ENCODE results near the gene VRK3. TPM values are rescaled to one million over a fixed set of nuclear protein-coding genes. Genes with fewer than 3 reads are reported as not detected.

VRK3 gene
- total RNA-seq, 2 experiments from 2014 or later = 52.4 to 61.2 TPM

DNA sequence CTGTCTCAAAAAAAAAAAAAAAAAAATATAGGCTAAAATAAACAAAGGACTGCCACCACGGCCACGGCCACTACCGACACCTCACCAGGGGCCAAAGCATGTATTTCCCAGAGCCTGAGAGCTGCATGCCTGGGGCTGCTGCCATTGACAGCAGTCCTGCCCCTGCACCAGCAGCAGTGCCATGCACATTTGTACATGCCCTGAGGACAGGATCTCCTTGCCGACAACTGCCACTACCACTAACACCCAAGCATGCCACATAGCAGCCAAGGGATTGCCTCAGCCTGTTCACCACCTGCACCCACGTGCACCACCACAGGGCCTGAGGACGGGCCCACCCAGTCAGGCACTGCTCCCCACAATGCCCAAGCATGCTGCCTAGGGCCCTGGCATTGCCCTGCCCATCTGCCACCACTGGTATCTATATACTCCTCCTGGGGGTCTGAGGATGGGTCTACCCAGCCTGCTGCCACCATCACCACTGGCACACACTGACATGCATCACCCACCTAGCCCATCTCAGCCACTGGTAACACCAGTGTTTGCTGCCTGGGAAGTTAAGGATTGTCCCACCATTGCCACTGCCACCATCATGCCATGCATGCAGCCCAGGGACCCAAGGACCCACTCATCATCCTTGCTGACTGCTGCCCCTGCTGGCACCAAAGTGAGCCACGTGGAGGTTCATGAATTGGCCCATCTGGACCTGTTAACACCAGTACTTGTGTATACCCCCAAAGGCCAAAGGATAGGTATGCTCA is 85.3 kb downstream of the VRK3 start:
- intact Hi-C loops (cut with DNase I, micrococcal nuclease) = no loop called here
- Mint-ChIP-seq H3K4me1 (peaks cover 16% of the 10 kb centered on the region), H3K36me3 (ENCODE audit: low read depth) (no peaks in the 10 kb centered on the region), H3K27me3 (peaks cover 10% of the 10 kb centered on the region), H3K9me3 (ENCODE audit: low read depth) (no peaks in the 10 kb centered on the region), H3K4me3 (no peak overlapping the region), H3K27ac (no peak overlapping the region)
- ChIA-PET CTCF (interaction anchor here (2.6 kb wide), 1 partner anchor 40 kb away, joined by 18 read pairs; no protein-coding TSS in a partner anchor), POLR2A (interaction anchor here (0.7 kb wide), 1 partner anchor 46 kb away, joined by 3 read pairs; no protein-coding TSS in a partner anchor)
- no peak for ATAC-seq
- DNase-seq = peak; percentile 24

DNA sequence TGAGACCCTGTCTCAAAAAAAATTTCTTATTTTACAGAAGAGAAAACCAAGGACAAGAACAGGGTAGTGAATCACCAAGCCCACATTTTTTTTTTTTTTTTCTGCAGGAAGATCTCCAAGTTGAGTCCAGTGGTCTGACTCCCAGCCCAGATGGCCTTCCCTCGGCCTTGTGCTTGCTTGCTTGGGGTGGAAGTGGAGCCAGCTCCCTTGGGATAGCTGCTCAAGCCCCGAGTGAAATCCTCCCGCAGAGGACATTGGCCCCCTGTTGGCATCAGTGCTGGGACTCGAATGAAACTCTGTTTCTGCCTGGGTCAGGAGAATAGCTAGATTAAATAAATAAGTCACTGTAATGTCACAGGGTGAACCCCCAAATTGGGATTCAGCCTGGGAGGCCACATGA is 86.5 kb downstream of the VRK3 start:
- intact Hi-C loops (cut with DNase I, micrococcal nuclease) = no loop called here
- ATAC-seq (no peak), DNase-seq (no peak)
- H3K9me3 Mint-ChIP-seq (ENCODE audit: low read depth) = no peaks in the 10 kb centered on the region
- H3K27ac Mint-ChIP-seq = no peak overlapping the region
- H3K27me3 Mint-ChIP-seq = peaks cover 8% of the 10 kb centered on the region
- H3K4me1 Mint-ChIP-seq = peaks cover 11% of the 10 kb centered on the region
- ChIA-PET CTCF (interaction anchor here (0.7 to 2.6 kb wide), 12 partner anchors 9 to 197 kb away, joined by 3 to 18 read pairs (median 3); no protein-coding TSS in a partner anchor), POLR2A (no interaction called here)
- H3K36me3 Mint-ChIP-seq (ENCODE audit: low read depth) = no peaks in the 10 kb centered on the region
- no peak overlapping the region for H3K4me3 Mint-ChIP-seq

DNA sequence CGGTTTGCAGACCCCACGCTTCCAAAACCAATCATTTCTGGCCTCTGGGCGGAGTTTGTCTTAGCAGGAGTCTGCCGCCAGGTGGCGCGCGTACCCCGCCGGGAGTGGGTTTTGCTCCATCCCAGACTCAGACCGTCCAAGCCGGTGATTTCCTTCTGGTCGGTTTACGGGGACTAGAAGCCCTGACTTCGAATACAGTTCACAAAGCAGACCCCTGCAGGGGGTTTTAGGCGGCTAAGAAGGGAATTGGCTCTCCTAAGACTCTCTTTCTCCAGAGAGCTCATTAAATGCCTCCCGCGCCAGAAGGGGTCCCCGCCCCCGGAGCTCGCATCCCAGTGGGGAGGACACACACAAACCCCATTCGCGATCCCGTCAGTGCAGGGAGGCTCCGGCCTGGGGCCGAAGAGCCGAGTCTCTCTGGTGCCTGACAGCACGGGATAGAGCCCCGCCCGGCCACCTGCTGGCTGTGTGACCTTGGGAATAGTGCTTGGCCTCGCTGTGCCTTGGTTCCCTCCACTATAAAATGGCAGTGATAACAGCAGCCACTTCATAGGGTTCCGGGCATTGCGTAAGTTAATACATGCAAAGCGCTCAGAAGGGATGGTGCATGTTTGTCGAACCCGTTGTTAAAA is 87.3 kb downstream of the VRK3 start:
- POLR2A ChIA-PET = no interaction called here
- Mint-ChIP-seq H3K27ac (no peak overlapping the region), H3K4me1 (peaks cover 13% of the 10 kb centered on the region), H3K4me3 (no peak overlapping the region), H3K36me3 (ENCODE audit: low read depth) (peaks cover 3% of the 10 kb centered on the region), H3K9me3 (ENCODE audit: low read depth) (no peaks in the 10 kb centered on the region), H3K27me3 (peaks cover 4% of the 10 kb centered on the region)
- CTCF ChIA-PET = interaction anchor here (0.6 to 2.6 kb wide), 16 partner anchors 9 to 427 kb away, joined by 3 to 18 read pairs (median 3); no protein-coding TSS in a partner anchor
- ATAC-seq (peak; percentile 85), DNase-seq (peak; percentile 88)
- intact Hi-C loops (cut with DNase I, micrococcal nuclease) = loop anchor here (1.0 kb wide), 1 partner anchor 45 kb away; no protein-coding TSS in a partner anchor

DNA sequence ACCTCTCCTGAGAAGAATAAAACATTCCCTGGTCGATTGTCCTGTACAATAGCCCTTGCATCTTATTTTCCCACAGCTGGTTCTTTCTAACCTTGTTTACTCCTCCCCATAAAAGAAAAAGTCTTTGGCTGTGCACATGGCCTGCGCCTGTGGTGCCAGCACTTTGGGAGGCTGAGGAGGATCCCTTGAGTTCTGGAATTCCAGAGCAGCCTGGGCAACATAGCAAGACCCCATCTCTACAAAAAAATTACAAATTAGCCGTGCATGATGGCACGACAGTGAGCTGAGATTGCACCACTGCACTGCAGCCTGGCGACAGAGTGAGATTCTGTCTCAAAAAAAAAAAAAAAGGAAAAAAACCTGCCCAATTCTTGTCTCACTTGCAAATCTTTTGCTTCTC is 88.6 kb downstream of the VRK3 start:
- intact Hi-C loops (cut with DNase I, micrococcal nuclease) = no loop called here
- H3K9me3 Mint-ChIP-seq (ENCODE audit: low read depth) = peaks cover 3% of the 10 kb centered on the region
- ATAC-seq (no peak), DNase-seq (no peak)
- H3K27ac Mint-ChIP-seq = no peak overlapping the region
- peaks cover 11% of the 10 kb centered on the region for H3K36me3 Mint-ChIP-seq (ENCODE audit: low read depth)
- no peaks in the 10 kb centered on the region for H3K27me3 Mint-ChIP-seq
- peaks cover 25% of the 10 kb centered on the region for H3K4me1 Mint-ChIP-seq
- ChIA-PET POLR2A (no interaction called here), CTCF (interaction anchor here (0.6 to 2.1 kb wide), 3 partner anchors 26 to 80 kb away, joined by 3 to 8 read pairs (median 3); no protein-coding TSS in a partner anchor)
- H3K4me3 Mint-ChIP-seq = no peak overlapping the region

DNA sequence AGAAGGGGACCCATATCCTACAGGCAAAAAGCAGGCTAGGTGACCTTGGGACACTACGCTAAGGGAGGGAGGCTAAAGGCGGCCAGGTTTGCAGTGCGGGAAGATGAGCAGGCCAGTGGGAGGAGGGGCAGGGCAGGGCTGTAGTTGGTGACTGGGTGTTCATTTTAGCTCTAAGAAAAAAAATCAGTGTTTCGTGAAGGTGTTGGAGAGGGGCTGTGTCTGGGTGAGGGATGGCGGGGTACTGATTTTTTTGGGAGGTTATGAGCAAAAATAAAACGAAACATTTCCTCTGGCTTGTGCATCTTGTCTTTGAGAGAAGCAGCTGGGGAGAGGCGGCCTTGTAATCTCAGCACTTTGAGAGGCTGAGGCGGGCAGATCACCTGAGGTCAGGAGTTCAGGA is 91.5 kb downstream of the VRK3 start:
- ChIA-PET CTCF (interaction anchor here (0.6 kb wide), 1 partner anchor 14 kb away, joined by 4 read pairs; no protein-coding TSS in a partner anchor), POLR2A (interaction anchor here (0.7 kb wide), 1 partner anchor 262 kb away, joined by 3 read pairs; no protein-coding TSS in a partner anchor)
- ATAC-seq (no peak), DNase-seq (no peak)
- peaks cover 40% of the 10 kb centered on the region for H3K4me1 Mint-ChIP-seq
- intact Hi-C loops (cut with DNase I, micrococcal nuclease) = no loop called here
- no peaks in the 10 kb centered on the region for H3K27me3 Mint-ChIP-seq
- no peak overlapping the region for H3K4me3 Mint-ChIP-seq
- H3K9me3 Mint-ChIP-seq (ENCODE audit: low read depth) = peaks cover 6% of the 10 kb centered on the region
- H3K27ac Mint-ChIP-seq = no peak overlapping the region
- H3K36me3 Mint-ChIP-seq (ENCODE audit: low read depth) = peaks cover 30% of the 10 kb centered on the region

DNA sequence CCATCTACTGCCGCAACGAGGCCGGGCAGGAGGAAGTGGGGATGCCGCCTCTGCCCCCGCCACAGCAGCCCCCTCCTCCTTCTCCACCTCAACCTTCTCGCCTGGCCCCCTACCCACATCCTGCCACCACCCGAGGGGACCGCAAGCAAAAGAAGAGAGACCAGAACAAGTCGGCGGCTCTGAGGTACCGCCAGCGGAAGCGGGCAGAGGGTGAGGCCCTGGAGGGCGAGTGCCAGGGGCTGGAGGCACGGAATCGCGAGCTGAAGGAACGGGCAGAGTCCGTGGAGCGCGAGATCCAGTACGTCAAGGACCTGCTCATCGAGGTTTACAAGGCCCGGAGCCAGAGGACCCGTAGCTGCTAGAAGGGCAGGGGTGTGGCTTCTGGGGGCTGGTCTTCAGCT is 92.4 kb downstream of the VRK3 start:
- peak; percentile 59 for DNase-seq
- no peak for ATAC-seq

DNA sequence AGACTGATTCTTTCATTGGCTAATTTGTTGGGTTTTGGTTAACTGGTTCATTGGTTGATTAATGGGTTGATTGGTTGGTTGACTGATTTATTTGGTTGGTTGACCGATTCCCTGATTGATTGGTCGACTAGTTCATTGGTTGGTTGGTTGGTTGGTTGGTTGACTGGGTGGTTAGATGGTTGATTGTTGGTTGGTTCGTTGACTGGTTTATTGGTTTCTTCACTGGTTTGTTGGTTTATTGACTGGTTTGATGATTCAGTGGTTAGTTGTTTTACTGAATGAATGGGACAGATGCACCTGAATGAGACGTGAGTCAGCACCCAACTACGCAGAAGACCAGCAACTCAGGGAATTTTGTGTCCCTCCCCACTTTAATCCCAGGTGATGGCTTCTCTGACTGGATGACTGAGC is 93.1 kb downstream of the VRK3 start:
- Mint-ChIP-seq H3K27ac (peak overlapping the region; percentile 20), H3K4me3 (no peak overlapping the region), H3K9me3 (ENCODE audit: low read depth) (peaks cover 6% of the 10 kb centered on the region), H3K36me3 (ENCODE audit: low read depth) (peaks cover 44% of the 10 kb centered on the region), H3K4me1 (peaks cover 47% of the 10 kb centered on the region), H3K27me3 (no peaks in the 10 kb centered on the region)
- ChIA-PET CTCF (no interaction called here), POLR2A (no interaction called here)
- ATAC-seq (no peak), DNase-seq (no peak)
- intact Hi-C loops (cut with DNase I, micrococcal nuclease) = no loop called here

More for the DNA sequence above, 92.4 kb downstream of the VRK3 start:
- no peak overlapping the region for H3K4me3 Mint-ChIP-seq
- no peaks in the 10 kb centered on the region for H3K27me3 Mint-ChIP-seq
- peaks cover 6% of the 10 kb centered on the region for H3K9me3 Mint-ChIP-seq (ENCODE audit: low read depth)
- POLR2A ChIA-PET = no interaction called here
- no peak overlapping the region for H3K27ac Mint-ChIP-seq
- H3K36me3 Mint-ChIP-seq (ENCODE audit: low read depth) = peaks cover 37% of the 10 kb centered on the region
- intact Hi-C loops (cut with DNase I, micrococcal nuclease) = no loop called here
- CTCF ChIA-PET = interaction anchor here (0.7 kb wide), 1 partner anchor 53 kb away, joined by 4 read pairs; no protein-coding TSS in a partner anchor
- H3K4me1 Mint-ChIP-seq = peaks cover 43% of the 10 kb centered on the region

DNA sequence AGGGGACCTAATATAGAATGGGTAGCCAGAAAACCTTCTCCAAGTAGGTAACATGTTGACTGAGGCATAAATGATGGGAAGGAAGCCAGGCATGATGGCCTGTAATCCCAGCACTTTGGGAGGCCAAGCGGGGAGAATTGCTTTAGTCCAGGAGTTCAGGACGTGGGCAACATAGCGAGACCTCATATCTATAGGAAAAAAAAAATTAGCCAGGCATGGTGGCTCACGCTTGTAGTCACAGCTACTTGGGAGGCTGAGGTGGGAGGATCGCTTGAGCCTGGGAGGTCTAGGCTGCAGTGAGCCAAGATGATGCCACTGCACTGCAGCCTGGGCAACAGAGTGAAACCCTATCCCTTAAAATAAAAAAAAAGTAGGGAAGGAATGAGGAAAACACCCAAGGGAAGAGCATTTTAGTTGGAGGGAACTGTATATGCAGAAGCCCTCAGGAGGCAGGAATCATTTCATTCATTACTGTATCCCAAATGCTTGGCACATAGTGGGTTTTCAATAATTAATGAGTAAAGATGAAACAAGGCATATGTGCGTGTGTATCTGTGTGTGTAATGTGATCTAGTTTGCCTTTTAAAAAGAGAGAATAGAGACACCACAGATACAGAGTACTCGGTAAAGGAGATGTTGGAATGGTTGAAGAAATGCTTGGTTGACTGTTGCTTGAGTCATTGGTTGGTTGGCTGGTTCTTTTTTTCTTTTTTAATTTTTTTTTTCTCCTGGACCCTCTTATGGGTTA is 93.7 kb downstream of the VRK3 start:
- intact Hi-C loops (cut with DNase I, micrococcal nuclease) = no loop called here
- no peak overlapping the region for H3K4me3 Mint-ChIP-seq
- POLR2A ChIA-PET = interaction anchor here (0.6 to 3.2 kb wide), 2 partner anchors 55 to 68 kb away, joined by 3 to 17 read pairs; partner anchors contain the start of genes AKT1S1 and TBC1D17
- DNase-seq (no peak), ATAC-seq (no peak)
- H3K4me1 Mint-ChIP-seq = peaks cover 51% of the 10 kb centered on the region
- H3K9me3 Mint-ChIP-seq (ENCODE audit: low read depth) = peaks cover 6% of the 10 kb centered on the region
- no peak overlapping the region for H3K27ac Mint-ChIP-seq
- no peaks in the 10 kb centered on the region for H3K27me3 Mint-ChIP-seq
- CTCF ChIA-PET = no interaction called here
- peaks cover 47% of the 10 kb centered on the region for H3K36me3 Mint-ChIP-seq (ENCODE audit: low read depth)

DNA sequence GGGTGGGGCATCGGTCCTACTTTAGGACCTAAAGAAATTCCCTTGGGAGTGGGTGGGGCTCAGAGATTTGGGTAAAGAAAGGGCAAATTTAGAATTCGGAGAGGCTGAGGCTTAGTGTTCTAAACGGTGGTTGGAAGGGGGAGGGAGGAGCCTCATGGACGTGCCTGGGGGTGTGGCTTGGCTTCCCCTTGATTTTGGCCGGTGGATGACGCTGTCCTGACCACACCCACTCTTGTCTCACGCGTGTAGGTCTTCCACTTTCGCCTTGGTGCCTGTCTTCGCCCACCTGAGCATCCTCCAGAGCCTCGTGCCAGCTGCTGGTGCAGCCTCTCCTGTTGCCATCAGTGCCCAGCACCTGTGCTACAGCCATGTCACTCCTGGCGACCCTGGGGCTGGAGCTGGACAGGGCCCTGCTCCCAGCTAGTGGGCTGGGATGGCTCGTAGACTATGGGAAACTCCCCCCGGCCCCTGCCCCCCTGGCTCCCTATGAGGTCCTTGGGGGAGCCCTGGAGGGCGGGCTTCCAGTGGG is 94.6 kb downstream of the VRK3 start:
- DNase-seq (peak; percentile 36), ATAC-seq (no peak)
- Mint-ChIP-seq H3K36me3 (ENCODE audit: low read depth) (peaks cover 51% of the 10 kb centered on the region), H3K27me3 (no peaks in the 10 kb centered on the region), H3K9me3 (ENCODE audit: low read depth) (peaks cover 6% of the 10 kb centered on the region), H3K4me1 (peaks cover 55% of the 10 kb centered on the region), H3K4me3 (peak overlapping the region; percentile 96), H3K27ac (peak overlapping the region; percentile 98)
- ChIA-PET CTCF (interaction anchor here (1.8 kb wide), 1 partner anchor 54 kb away, joined by 4 read pairs; no protein-coding TSS in a partner anchor), POLR2A (interaction anchor here (0.6 to 3.5 kb wide), 7 partner anchors 19 to 67 kb away, joined by 3 to 17 read pairs (median 12); partner anchors contain the start of genes AKT1S1, IL4I1 and TBC1D17)
- intact Hi-C loops (cut with DNase I, micrococcal nuclease) = loop anchor here in 1 of 2 experiments (1.0 kb wide), 1 partner anchor 40 kb away; no protein-coding TSS in a partner anchor

DNA sequence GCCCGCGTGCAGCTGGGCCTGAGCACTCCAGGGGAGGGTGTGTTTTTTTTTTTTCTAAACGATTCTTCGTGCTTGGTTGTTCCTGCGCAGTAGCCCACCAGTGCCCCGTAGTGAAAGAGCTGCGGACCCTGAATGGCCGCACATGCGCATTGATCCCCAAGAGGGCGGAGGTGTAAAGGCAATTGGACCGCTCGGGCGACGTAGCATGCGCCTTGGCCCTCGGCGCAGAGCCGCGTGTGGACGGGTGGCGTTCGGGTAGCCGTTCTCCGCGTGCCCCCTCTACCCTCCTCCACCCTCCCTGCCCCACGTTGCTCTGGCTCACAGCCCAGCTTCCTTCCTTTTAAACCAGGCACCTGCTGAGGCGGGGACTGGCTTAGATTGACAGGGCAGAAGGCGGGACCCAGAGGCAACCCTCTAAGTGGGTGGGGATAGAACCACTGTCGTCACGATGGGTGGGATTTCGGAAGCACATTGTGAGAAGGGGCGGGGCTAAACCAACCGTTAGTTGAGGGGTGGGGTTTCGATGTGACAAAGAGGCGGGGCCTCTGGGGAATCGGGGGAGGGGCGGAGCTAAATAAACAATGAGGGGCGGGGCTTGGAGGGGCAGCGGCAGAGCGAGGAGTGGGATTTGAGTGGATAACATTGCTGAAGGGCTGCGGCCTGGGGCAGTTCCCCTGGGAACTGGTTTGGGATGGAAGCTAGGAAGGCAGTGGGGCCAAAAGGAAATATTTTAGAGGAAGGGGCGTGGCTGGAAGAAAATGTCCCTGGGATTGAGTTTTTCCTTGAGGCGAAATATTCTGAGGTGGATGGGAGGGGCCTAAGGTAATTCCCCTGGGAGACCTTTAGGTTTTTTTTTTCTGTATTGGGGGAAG is 95.3 kb downstream of the VRK3 start:
- Mint-ChIP-seq H3K4me3 (peak overlapping the region; percentile 96), H3K27ac (peak overlapping the region; percentile 98), H3K27me3 (no peaks in the 10 kb centered on the region), H3K36me3 (ENCODE audit: low read depth) (peaks cover 55% of the 10 kb centered on the region), H3K4me1 (peaks cover 59% of the 10 kb centered on the region), H3K9me3 (ENCODE audit: low read depth) (peaks cover 6% of the 10 kb centered on the region)
- ChIA-PET CTCF (interaction anchor here (0.7 to 1.8 kb wide), 6 partner anchors 25 to 111 kb away, joined by 3 to 4 read pairs (median 3); partner anchors contain the start of gene MED25), POLR2A (interaction anchor here (0.6 to 3.5 kb wide), 13 partner anchors 18 to 227 kb away, joined by 3 to 17 read pairs (median 5); partner anchors contain the start of genes AKT1S1, IL4I1, PNKP and PTOV1)
- intact Hi-C loops (cut with DNase I, micrococcal nuclease) = loop anchor here (1.0 to 5.0 kb wide), 17 partner anchors 33 to 845 kb away; partner anchors contain the start of genes AKT1S1 (in 2 of the 2), TBC1D17 (in 2 of the 2), VRK3 (in 2 of the 2) and NR1H2 (in 1 of the 2)
- ATAC-seq (peak; percentile 91), DNase-seq (peak; percentile 97)
